ENCODE data around the gene USP7. TPM values are rescaled to one million over a fixed set of nuclear protein-coding genes. Genes with fewer than 3 reads are reported as not detected.
"Not testable (repeated sequence)": the region's sequence is repeated elsewhere in the genome, so short reads cannot be mapped to it uniquely, and the experiment has no call there.

Gene USP7
- polyA plus RNA-seq, 3 donors = 18.6 to 30.5 (median 27.3) TPM

- no peak overlapping the region for H3K27ac ChIP-seq (ENCODE audit: low read depth, low read length)
- WGBS, 3 donors = 90 to 93% (median 91%) methylated on average over 15 of the region's 15 CpGs
Measured at GRCh38 chr16:8847623-8848022, 116.1 kb downstream of the USP7 start.

- 73 to 85% (median 82%) methylated on average over 13 of the region's 13 CpGs for WGBS, 3 donors
- no peak overlapping the region for H3K27ac ChIP-seq (ENCODE audit: low read depth, low read length)
Measured at GRCh38 chr16:8847145-8847544, 116.6 kb downstream of the USP7 start.

GRCh38 chr16:8846401-8846932 is 117.2 kb downstream of the USP7 start:
- H3K27ac ChIP-seq (ENCODE audit: low read depth, low read length) = no peak overlapping the region
- WGBS, 3 donors = 89 to 97% (median 93%) methylated on average over 10 of the region's 10 CpGs

GRCh38 chr16:8845699-8846298 is 117.9 kb downstream of the USP7 start:
- H3K27ac ChIP-seq (ENCODE audit: low read depth, low read length) = no peak overlapping the region
- WGBS, 3 donors = 84 to 90% (median 85%) methylated on average over 7 of the region's 7 CpGs

GRCh38 chr16:8843296-8843695 is 120.4 kb downstream of the USP7 start:
- 58 to 69% (median 59%) methylated on average over 11 to 12 of the region's 12 CpGs for WGBS, 3 donors

More at GRCh38 chr16:8843296-8843695, 120.4 kb downstream of the USP7 start:
- H3K27ac ChIP-seq (ENCODE audit: low read depth, low read length) = not testable (repeated sequence)

Other genes with a start within 250 kb of the USP7 start
- gene TMEM186, start 166.3 kb downstream of the USP7 start, polyA plus RNA-seq = 1 to 10 TPM; 6.3 to 7.6 (median 6.4) TPM
- gene PMM2, start 166.1 kb downstream of the USP7 start, polyA plus RNA-seq = 10 to 100 TPM; 16.5 to 25.2 (median 18.2) TPM
- 100 to 1,000 TPM in 2 of 3 donors, 10 to 100 TPM in 1; 45.3 to 236 (median 125) TPM for gene CARHSP1, start 94.9 kb downstream of the USP7 start, polyA plus RNA-seq
- gene LITAFD, start 81.6 kb downstream of the USP7 start, polyA plus RNA-seq = not detected
- gene HAPSTR1, start 127.7 kb upstream of the USP7 start, polyA plus RNA-seq = 10 to 100 TPM in 2 of 3 donors, 1 to 10 TPM in 1; 6.8 to 21.9 (median 18.3) TPM